Neural cell (in vitro differentiated cells): ENCODE measurements around the gene FNBP1.

Source experiments
- EP300 ChIP-seq: fragments of 450-650 bp; conservative IDR thresholded peaks from 2 replicates; pipeline ENCODE4 v1.6.1; 2014; ENCODE audit warnings: antibody characterized with exemption, mild to moderate bottlenecking, moderate library complexity; ENCODE audit not compliant: poor library complexity, severe bottlenecking
- EZH2 ChIP-seq: fragments of 200-600, 300-800 bp; shearing (Covaris generic), sonication (generic); IDR thresholded peaks from 2 replicates; pipeline ENCODE4 v1.6.1; 2014; ENCODE audit warnings: antibody characterized with exemption, low read length, borderline replicate concordance, mild to moderate bottlenecking; ENCODE audit not compliant: insufficient read depth, poor library complexity, severe bottlenecking
- POLR2AphosphoS5 ChIP-seq: IDR thresholded peaks from 2 replicates; pipeline ENCODE4 v1.6.1; 2012
- RAD21 ChIP-seq: fragments of 450-650 bp; conservative IDR thresholded peaks from 2 replicates; pipeline ENCODE4 v1.6.1; 2014; ENCODE audit warnings: antibody characterized with exemption, mild to moderate bottlenecking, moderate library complexity
- SMC3 ChIP-seq: fragments of 450-650 bp; conservative IDR thresholded peaks from 2 replicates; pipeline ENCODE4 v1.6.1; 2014; ENCODE audit warnings: antibody characterized with exemption, mild to moderate bottlenecking, moderate library complexity; ENCODE audit not compliant: poor library complexity
- TF ChIP-seq, protein P1 (sequence below): fragments of 450-650 bp; IDR thresholded peaks from 2 replicates; pipeline ENCODE4 v1.5.1; 2014; ENCODE audit warnings: antibody characterized with exemption, mild to moderate bottlenecking, moderate library complexity; ENCODE audit not compliant: poor library complexity, severe bottlenecking
- TF ChIP-seq, protein P2 (sequence below): IDR thresholded peaks from 2 replicates; pipeline ENCODE4 v1.6.1; 2012; ENCODE audit warnings: borderline replicate concordance

DNA sequence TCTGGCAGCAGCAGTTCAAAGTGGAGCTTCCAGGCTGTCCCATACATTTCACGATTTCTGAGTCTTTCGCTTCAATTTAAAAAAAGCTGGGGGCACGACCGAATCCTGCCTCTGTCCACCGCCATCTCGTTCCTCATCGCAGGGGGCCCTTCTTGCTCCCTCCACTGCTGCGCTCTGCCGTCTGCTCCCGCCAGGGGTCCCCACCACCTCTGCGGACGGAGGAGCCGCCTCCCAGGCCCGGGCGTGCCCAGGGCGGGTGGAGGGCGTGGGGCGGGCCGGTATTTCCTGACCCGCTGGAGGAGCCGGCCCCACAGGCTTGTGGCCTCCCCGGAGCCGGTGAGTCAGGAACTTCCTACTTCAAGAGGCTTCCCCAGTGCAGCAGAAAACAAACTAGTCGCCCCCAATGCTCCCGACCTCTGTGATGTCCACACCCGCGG lies 157.3 kb downstream of the FNBP1 start:
- TF ChIP-seq RAD21 = peak; percentile 36
- no peak for TF ChIP-seq EP300
- TF ChIP-seq, protein P1, sequence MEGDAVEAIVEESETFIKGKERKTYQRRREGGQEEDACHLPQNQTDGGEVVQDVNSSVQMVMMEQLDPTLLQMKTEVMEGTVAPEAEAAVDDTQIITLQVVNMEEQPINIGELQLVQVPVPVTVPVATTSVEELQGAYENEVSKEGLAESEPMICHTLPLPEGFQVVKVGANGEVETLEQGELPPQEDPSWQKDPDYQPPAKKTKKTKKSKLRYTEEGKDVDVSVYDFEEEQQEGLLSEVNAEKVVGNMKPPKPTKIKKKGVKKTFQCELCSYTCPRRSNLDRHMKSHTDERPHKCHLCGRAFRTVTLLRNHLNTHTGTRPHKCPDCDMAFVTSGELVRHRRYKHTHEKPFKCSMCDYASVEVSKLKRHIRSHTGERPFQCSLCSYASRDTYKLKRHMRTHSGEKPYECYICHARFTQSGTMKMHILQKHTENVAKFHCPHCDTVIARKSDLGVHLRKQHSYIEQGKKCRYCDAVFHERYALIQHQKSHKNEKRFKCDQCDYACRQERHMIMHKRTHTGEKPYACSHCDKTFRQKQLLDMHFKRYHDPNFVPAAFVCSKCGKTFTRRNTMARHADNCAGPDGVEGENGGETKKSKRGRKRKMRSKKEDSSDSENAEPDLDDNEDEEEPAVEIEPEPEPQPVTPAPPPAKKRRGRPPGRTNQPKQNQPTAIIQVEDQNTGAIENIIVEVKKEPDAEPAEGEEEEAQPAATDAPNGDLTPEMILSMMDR = peak; percentile 56
- TF ChIP-seq EZH2 = no peak
- TF ChIP-seq, protein P2, sequence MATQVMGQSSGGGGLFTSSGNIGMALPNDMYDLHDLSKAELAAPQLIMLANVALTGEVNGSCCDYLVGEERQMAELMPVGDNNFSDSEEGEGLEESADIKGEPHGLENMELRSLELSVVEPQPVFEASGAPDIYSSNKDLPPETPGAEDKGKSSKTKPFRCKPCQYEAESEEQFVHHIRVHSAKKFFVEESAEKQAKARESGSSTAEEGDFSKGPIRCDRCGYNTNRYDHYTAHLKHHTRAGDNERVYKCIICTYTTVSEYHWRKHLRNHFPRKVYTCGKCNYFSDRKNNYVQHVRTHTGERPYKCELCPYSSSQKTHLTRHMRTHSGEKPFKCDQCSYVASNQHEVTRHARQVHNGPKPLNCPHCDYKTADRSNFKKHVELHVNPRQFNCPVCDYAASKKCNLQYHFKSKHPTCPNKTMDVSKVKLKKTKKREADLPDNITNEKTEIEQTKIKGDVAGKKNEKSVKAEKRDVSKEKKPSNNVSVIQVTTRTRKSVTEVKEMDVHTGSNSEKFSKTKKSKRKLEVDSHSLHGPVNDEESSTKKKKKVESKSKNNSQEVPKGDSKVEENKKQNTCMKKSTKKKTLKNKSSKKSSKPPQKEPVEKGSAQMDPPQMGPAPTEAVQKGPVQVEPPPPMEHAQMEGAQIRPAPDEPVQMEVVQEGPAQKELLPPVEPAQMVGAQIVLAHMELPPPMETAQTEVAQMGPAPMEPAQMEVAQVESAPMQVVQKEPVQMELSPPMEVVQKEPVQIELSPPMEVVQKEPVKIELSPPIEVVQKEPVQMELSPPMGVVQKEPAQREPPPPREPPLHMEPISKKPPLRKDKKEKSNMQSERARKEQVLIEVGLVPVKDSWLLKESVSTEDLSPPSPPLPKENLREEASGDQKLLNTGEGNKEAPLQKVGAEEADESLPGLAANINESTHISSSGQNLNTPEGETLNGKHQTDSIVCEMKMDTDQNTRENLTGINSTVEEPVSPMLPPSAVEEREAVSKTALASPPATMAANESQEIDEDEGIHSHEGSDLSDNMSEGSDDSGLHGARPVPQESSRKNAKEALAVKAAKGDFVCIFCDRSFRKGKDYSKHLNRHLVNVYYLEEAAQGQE = no peak
- TF ChIP-seq POLR2AphosphoS5 = no peak
- no peak for TF ChIP-seq SMC3
